HG02588 (cell line): ENCODE measurements around the gene FILIP1.

ENCODE experiments used
- ATAC-seq: cut with Tn5 transposase; IDR thresholded peaks from one replicate; pipeline ENCODE4 v1.9.1; 2021; ENCODE audit warnings: mild to moderate bottlenecking, moderate library complexity; ENCODE audit not compliant: unreplicated experiment

The FILIP1 gene

DNA sequence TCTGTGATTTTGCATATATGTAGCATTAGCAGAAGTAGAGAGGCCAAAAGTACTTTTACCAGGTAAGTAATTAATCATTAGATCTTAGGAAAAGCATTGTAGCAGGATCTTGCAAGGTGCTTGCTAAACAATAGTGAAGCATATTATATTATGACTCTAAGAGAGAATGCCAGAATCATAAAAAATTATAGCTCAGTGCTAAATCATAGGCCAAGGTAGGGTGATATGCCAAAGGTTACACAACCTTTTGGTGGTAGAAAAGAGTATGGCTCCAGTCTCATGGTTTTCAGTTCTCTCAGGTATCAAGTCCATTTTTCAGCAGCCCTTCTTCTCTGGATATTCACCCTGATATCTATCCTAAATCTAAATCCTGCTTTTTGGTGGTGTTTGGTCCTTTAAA, 192.1 kb downstream of the FILIP1 start:
- no peak for ATAC-seq

GRCh38 chr6:75301088-75301487, 192.5 kb downstream of the FILIP1 start:
- no peak for ATAC-seq

DNA sequence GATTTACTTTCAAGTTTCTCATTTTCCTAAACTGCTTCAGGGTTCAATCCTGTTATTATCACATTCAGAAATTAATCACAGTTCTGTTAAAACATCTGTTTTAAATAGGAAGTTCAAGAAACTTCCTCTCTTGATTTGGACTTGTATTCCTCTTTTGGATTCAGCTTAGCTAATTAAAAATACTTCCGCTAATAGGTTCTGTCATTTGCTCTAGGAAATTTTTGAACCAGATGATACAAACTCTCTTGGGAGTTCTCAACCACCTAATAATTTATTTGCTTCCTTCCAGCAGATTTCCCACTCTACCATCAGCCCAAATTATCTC, 193.1 kb downstream of the FILIP1 start:
- no peak for ATAC-seq

DNA sequence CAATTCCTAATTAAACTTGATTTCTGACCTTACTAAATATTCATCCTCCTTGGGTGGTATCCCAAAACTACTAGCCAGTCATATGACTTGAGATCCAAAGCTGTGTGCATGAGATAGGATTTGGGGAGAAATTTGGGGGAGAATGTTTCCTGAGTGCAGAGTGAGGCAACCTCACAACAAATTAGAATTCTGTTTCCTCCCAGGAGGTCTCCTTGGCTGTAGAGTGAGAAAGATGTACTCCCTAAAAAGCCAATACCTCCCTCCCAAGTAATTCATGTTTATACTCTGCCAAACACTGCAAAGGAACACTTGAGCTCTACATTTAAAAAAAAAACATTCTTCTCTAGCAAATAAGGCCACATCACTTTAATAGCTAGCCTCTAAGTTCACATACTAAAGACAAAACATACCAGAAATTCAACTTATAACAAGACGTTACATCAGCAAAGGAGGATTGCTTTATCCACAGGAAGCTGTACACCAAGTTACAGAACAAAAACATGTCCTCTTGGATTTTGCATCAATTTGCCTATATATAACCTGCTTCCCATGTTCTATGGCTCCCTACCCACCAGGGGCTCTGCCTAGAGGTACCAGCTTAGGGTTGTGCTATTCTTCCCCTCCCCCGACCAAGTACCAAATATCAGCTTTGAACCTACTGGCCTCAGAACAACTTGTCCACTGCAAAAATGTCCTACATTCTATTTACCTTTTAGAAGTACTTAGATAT, 193.6 kb downstream of the FILIP1 start:
- ATAC-seq = no peak

DNA sequence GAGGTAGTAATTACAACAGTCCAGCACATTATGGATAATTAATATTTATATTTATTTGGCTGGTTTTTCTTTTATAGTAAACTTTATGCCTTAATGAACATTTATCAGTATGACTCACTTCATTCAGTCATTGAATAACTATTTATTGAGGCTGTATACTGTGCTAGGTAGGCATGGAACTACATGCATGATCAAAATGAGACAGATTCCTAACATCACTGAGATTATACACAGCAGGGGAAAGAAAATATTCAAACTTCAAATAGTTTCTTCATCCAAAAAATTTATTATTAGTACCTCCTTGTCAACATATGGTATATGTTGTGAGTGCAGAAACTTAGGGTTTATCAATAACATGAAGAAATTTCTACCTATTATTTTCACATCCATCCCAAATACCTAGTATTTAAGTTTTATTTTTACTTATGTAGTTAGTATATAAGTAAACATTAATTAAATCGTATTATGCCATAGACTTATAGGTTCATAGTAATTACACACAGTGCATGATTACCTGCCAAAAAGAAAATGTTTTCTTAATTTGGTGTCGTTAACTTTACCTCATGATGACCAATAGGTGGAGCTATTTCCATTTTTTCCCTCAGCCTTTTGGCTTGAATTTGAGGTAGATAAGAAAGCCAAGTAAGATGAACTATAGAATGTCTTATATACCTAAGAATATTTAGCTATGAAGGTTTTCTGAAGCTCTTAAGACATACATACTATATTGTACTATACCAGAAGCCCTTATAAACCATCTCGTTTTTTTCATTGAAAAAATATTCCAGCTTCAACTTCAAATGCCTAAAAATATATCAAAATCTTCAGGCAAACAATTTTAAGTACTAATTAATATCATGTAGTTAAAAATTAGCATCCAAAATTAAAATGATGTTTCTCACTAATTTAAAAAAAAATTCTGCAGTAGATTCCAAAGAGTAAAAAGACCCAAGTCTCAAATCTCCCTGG, 196.5 kb downstream of the FILIP1 start:
- peak; percentile 57 for ATAC-seq

DNA sequence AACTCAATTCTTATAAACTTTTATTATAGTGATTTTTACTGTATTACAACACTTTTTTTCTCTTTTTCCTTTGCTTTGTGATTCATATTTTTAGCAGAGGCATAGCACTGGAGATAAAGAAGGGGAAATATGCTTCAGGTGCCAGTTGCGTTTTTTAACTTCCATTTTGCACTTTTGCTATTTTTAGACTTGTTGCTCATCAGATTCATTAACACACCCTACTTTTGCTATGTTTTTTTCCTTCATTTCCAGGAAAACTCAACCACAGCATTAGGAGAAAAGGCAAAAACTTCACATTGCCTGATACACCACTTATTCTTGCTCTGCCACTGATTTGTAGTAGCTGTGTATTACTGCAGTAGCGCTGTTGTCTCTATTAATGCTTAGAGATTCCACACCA, 201.0 kb downstream of the FILIP1 start:
- ATAC-seq = no peak

DNA sequence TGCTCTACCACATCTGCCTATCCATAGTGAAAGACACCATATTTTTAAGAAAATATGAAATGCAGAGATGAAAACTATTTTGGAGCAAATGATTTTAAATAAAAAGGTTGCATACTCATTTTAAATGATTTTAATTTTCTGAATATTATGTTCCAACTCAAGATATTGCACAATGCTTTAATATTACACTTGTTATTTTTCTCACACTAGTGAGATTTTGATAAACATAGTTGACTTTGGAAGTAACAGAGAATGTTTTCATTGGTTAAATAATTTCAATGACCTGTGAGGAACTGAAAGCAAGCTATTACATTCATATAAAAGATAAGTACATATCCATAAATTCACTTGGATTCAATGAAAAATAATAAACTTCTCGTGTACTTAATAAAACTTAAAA, 201.9 kb downstream of the FILIP1 start:
- ATAC-seq = no peak

GRCh38 chr6:75291331-75291730, 202.3 kb downstream of the FILIP1 start:
- no peak for ATAC-seq

DNA sequence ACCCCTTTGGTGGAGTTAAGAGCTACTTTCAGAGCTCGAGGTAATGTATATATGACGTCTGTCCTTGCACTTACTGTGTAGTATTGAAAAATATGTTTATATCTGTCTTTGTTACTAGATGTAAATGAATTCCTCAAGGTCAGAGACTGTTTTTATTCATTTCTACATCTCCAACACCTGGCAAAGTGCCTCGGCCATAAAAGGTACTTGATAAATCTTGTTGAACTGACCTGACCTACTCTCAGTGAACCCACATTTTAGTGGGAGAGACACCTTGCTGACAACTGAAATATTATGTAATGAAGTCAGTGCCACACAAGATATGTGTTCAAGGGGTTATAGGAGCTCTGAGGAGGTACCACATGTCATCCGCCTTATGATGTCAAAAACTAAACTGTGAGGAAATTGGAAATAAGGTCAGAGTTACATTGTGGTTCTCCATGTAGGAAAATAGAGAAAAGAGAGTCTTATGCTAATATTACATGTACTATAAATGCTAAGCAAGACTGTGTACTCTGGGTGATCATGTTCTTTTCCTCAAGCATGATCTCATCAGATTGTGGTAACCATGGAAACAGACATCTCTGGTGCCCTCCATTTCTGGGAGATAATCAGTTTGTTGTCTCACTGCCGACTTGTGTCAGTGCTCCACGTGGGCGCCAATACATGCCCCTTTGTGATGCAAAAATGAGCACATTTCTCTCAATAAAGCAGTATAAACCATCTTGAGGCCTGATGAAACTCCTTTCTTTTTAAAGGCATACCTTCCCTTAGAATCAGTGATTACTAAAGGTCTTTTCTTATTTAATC, 203.3 kb downstream of the FILIP1 start:
- no peak for ATAC-seq

DNA sequence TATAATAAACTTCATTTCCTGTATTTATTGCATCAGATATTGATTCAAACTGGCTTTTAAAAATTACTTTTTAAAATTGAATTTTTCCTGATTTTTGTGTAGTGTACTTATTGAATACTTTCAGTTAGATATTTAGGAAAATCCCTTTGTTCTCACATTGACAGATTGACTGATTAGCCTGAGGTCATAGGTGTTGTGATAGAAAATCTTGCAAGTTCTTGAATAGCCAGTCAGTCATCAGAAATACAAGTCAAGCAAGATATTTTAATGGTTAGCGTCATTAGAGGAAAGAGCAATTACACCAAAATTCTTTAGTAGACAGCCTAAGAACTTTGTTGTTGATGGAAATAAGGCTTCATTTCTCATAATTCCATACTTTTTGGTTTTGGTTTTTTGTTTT, 205.6 kb downstream of the FILIP1 start:
- no peak for ATAC-seq

GRCh38 chr6:75287424-75287823, 206.2 kb downstream of the FILIP1 start:
- ATAC-seq = no peak

- ATAC-seq = no peak
Observed at GRCh38 chr6:75286955-75287354, 206.6 kb downstream of the FILIP1 start.

- ATAC-seq = no peak
Observed at GRCh38 chr6:75285283-75285639, 208.3 kb downstream of the FILIP1 start.

- ATAC-seq = peak; percentile 94
Observed at GRCh38 chr6:75284632-75285282, 208.8 kb downstream of the FILIP1 start, which contains the start of gene TMEM30A. Gene TMEM30A (minus strand): TSS chr6:75284792. CDS start chr6:75284638, 154 bp downstream.

DNA sequence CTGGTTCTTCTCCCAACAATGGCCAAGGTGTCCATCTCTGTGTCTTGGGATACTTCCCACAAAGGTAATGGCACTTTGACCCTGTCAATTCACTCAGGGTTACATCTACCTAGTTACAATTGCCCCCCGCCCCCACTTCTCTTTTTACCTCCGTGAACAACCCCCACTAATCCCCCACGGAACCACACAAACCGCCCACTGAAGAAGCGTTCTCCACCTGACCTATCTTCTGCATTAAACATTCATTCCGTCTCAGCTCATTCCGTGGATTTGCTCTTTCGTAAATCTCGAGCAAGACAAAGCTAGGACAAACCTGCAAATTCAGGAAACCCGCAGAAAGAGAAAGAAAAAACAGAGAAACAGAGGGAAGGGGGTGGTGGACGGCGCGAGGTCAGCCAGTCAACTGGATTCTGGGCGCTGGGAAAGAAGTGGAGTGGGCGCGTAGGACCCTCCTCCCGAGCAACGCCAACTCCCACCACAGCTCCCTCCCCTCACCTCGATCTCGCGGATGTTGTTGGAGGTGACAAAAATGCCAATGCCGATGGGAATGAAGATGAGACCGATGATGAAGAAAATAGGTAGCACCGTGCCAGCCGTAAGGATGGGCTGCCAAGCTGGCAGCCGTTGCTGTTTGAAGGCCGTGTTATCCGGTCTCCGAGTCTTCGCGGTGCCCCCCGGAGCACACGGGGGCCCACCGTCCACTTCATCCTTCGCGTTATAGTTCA, 209.5 kb downstream of the FILIP1 start:
- ATAC-seq = peak; percentile 18

- no peak for ATAC-seq
Observed at GRCh38 chr6:75282706-75283105, 210.9 kb downstream of the FILIP1 start.

- ATAC-seq = no peak
Observed at GRCh38 chr6:75281653-75282052, 211.9 kb downstream of the FILIP1 start.

DNA sequence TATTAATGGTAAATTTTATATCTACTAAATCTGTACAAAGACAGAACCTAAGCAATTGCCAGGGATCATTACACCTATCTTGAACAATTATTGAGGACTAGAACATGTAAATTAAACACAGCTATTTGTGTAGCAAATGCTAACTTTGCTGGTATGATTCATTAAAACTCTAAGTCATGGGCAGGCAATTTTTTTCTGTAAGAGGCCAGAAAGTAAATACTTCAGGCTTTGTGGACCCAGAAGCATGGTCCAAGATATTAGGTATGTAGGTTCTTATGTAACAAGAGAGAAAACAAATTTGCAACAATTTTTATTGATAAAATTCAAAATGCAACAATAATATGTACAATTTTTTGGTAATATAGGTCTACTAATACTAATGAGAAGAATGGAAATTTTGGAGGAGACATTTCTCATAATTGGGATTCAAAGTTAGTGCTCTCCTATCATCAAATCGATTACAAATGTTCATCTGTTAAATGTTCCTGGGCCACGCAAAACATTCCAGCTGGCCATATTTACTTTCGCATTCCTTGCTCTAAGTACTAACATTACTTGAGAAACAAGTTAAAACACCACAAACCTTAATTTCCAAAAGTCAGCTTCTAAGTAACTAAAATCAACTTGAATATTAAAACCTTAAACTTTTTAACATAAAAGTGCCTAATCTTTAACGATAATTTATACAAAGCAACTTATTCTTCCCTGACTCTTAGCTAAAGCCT, 213.3 kb downstream of the FILIP1 start:
- no peak for ATAC-seq

DNA sequence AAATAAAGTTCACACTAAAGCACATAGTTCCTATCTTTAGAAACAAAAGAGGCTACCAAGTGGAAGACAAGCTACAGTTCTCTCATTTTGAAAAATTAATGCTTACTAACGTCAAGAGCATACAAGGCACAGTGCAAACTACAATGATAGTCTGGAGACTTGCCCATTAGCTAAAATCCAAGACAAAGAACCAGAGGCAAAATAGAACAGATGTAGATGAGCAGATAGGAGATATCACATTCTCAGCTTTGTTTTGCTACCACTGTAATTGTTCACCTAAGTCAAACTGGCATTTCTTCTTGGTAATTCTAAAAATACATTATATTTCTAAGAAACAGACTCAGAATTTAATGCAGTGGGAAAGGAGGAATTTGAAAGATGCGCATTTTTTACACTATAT, 214.2 kb downstream of the FILIP1 start:
- no peak for ATAC-seq
